K562 (cell line): ENCODE measurements around the gene ZNF92. TPM values are rescaled to one million over a fixed set of nuclear protein-coding genes. Genes with fewer than 3 reads are reported as not detected.

ENCODE experiments used
- BRD4 ChIP-seq: fragments of 200-600 bp; sonication (generic); IDR thresholded peaks from 2 replicates; pipeline ENCODE4 v1.6.1; 2017; ENCODE audit warnings: inconsistent platforms
- CHD4 ChIP-seq: fragments of 200-600 bp; sonication (generic); IDR thresholded peaks from 3 replicates; pipeline ENCODE4 v1.6.1; 2012; ENCODE audit warnings: low read depth, mild to moderate bottlenecking, mixed read lengths, low read length, inconsistent platforms; ENCODE audit not compliant: insufficient read depth, insufficient replicate concordance, poor library complexity, severe bottlenecking
- DPF2 ChIP-seq: fragments of 450-650 bp; IDR thresholded peaks from 2 replicates; pipeline ENCODE4 v1.6.1; 2016
- E2F1 ChIP-seq: sonication (generic); formaldehyde crosslinking; IDR thresholded peaks from 2 replicates; pipeline ENCODE4 v1.8.1; 2023; ENCODE audit warnings: mild to moderate bottlenecking, missing genetic modification reagents, moderate library complexity
- GABPB2 ChIP-seq: fragments of 250-450 bp; sonication (Bioruptor Pico); conservative IDR thresholded peaks from 2 replicates; pipeline ENCODE4 v1.5.1; 2021; ENCODE audit warnings: mild to moderate bottlenecking
- KDM5B ChIP-seq: fragments of 200-600 bp; sonication (generic); IDR thresholded peaks from 2 replicates; pipeline ENCODE4 v1.6.1; 2012; ENCODE audit warnings: low read depth, mild to moderate bottlenecking, moderate library complexity, low read length, control low read depth, inconsistent platforms; ENCODE audit not compliant: insufficient replicate concordance
- MAX ChIP-seq: sonication (generic); formaldehyde crosslinking; IDR thresholded peaks from 2 replicates; pipeline ENCODE4 v1.9.0; 2022; ENCODE audit warnings: mild to moderate bottlenecking, missing genetic modification reagents
- MCM3 ChIP-seq: fragments of 450-650 bp; IDR thresholded peaks from 2 replicates; pipeline ENCODE4 v1.6.1; 2016
- MCM7 ChIP-seq, 2 experiments: fragments of 450-650 bp; IDR thresholded peaks; 2 replicates each; pipeline ENCODE4 v1.6.1; 2016 to 2018
- MECOM ChIP-seq: fragments of 250-450 bp; sonication (Bioruptor Pico); IDR thresholded peaks from 2 replicates; pipeline ENCODE4 v1.8.0; 2022; ENCODE audit warnings: inconsistent platforms
- MTA2 ChIP-seq: fragments of 450-650 bp; IDR thresholded peaks from 2 replicates; pipeline ENCODE4 v1.6.1; 2016; ENCODE audit warnings: low read depth
- MXI1 ChIP-seq: IDR thresholded peaks from 2 replicates; pipeline ENCODE4 v1.6.1; 2011; ENCODE audit warnings: low read depth, mild to moderate bottlenecking, improper control_type of control experiment, low read length
- NFXL1 ChIP-seq: fragments of 450-650 bp; formaldehyde crosslinking; IDR thresholded peaks from 2 replicates; pipeline ENCODE4 v1.4.0; 2021; ENCODE audit warnings: mild to moderate bottlenecking
- NR1H2 ChIP-seq: sonication (generic); formaldehyde crosslinking; IDR thresholded peaks from 2 replicates; pipeline ENCODE4 v1.4.0; 2020; ENCODE audit warnings: mild to moderate bottlenecking, missing genetic modification reagents
- PCBP1 ChIP-seq: fragments of 200-400 bp; formaldehyde crosslinking; IDR thresholded peaks from 2 replicates; pipeline ENCODE4 v1.6.1; 2018; ENCODE audit warnings: mild to moderate bottlenecking, low read depth, low read length; ENCODE audit not compliant: poor library complexity, severe bottlenecking
- PHF20 ChIP-seq: fragments of 450-650 bp; IDR thresholded peaks from 2 replicates; pipeline ENCODE4 v1.6.1; 2018; ENCODE audit not compliant: partially characterized antibody
- PTRF ChIP-seq: fragments of 450-650 bp; IDR thresholded peaks from 2 replicates; pipeline ENCODE4 v1.6.1; 2016; ENCODE audit warnings: mild to moderate bottlenecking, missing genetic modification characterization, missing compliant biosample characterization
- RBM14 ChIP-seq: fragments of 200-400 bp; formaldehyde crosslinking; IDR thresholded peaks from 2 replicates; pipeline ENCODE4 v1.6.1; 2018; ENCODE audit warnings: low read depth, mild to moderate bottlenecking, low read length, moderate library complexity, borderline replicate concordance; ENCODE audit not compliant: insufficient read depth
- RHOXF2B ChIP-seq: fragments of 250-450 bp; sonication (Bioruptor Pico); conservative IDR thresholded peaks from 2 replicates; pipeline ENCODE4 v1.5.1; 2021
- SMAD3 ChIP-seq: fragments of 450-650 bp; formaldehyde crosslinking; conservative IDR thresholded peaks from 2 replicates; pipeline ENCODE4 v1.4.0; 2020; ENCODE audit warnings: mild to moderate bottlenecking
- TBL1XR1 ChIP-seq, 2 experiments: IDR thresholded peaks; 2 replicates each; pipeline ENCODE4 v1.6.1; 2012; ENCODE audit warnings: improper control_type of control experiment in 2 of 2, low read length in 2 of 2, mild to moderate bottlenecking in 1 of 2
- TCF7 ChIP-seq: sonication (generic); IDR thresholded peaks from 2 replicates; pipeline ENCODE4 v1.6.1; 2016; ENCODE audit warnings: antibody characterized with exemption, borderline replicate concordance
- VEZF1 ChIP-seq: fragments of 200-800 bp; sonication (Bioruptor generic); IDR thresholded peaks from 2 replicates; pipeline ENCODE4 v1.6.1; 2017; ENCODE audit warnings: missing genetic modification characterization, missing compliant biosample characterization
- WHSC1 ChIP-seq: IDR thresholded peaks from one replicate; pipeline ENCODE4 v1.6.1; 2012; ENCODE audit warnings: low read length, control low read depth, inconsistent platforms
- ZNF217 ChIP-seq: sonication (generic); formaldehyde crosslinking; IDR thresholded peaks from 2 replicates; pipeline ENCODE4 v1.8.0; 2022; ENCODE audit warnings: mild to moderate bottlenecking, missing genetic modification reagents
- ZNF354B ChIP-seq: fragments of 250-450 bp; sonication (Bioruptor Pico); IDR thresholded peaks from 2 replicates; pipeline ENCODE4 v1.4.0; 2020
- ZNF589 ChIP-seq: fragments of 200-800 bp; sonication (Bioruptor generic); IDR thresholded peaks from 2 replicates; pipeline ENCODE4 v1.6.1; 2016; ENCODE audit warnings: low read depth, missing genetic modification characterization, missing compliant biosample characterization
- ZNF668 ChIP-seq: fragments of 250-450 bp; sonication (Bioruptor Pico); IDR thresholded peaks from 2 replicates; pipeline ENCODE4 v1.8.0; 2022; ENCODE audit warnings: mild to moderate bottlenecking, inconsistent platforms
- ZNF695 ChIP-seq: fragments of 450-650 bp; formaldehyde crosslinking; IDR thresholded peaks from 2 replicates; pipeline ENCODE4 v1.4.0; 2020; ENCODE audit warnings: mild to moderate bottlenecking, moderate library complexity
- ZNF79 ChIP-seq: fragments of 250-450 bp; sonication (Bioruptor Pico); IDR thresholded peaks from 2 replicates; pipeline ENCODE4 v1.4.0; 2020; ENCODE audit warnings: low read depth, mild to moderate bottlenecking, moderate library complexity
- polyA plus RNA-seq, 8 experiments: library from polyadenylated mRNA; depleted of rRNA in 4 of 8; stranded (reverse) in 5 of 8; unstranded in 3 of 8; fragments of >200 nt; fragmentation: Nextera tagmentation in 2 of 8; fragmentation: Illumina TruSeq in 1 of 8; extraction: Ambion mirVana in 2 of 8; extraction: Trizol in 1 of 8; gene quantifications; 2 replicates each; pipeline versions ENCODE4 v1.2.1 to v1.2.3, GENCODE V29; 2011 to 2014; ENCODE audit warnings: inconsistent platforms in 1 of 8, missing spikeins in 1 of 8
- total RNA-seq, 7 experiments: library from RNA; depleted of rRNA in 6 of 7; stranded (reverse); fragments of >200 nt in 6 of 7; fragmentation: Illumina TruSeq in 2 of 7; extraction: Trizol in 2 of 7; gene quantifications; 2 replicates each; pipeline versions ENCODE4 v1.2.1 to v1.2.3, GENCODE V29; 2011 to 2021; ENCODE audit warnings: low replicate concordance in 1 of 7

ZNF92 gene
- total and polyA plus RNA-seq, 9 of the 15 experiments (the other 6 are each of a cell fraction or from before 2014, with no cell fraction given) = 8.9 to 29.4 (median 12.5) TPM

GRCh38 chr7:65373608-65374351, at the start of gene ZNF92 (continued):
- TF ChIP-seq VEZF1 (CRISPR knock-in tag) = 0 out of 2 replicates have a peak, but pooled peaks have one; percentile 32
- no peak for TF ChIP-seq DPF2
- TF ChIP-seq MTA2 = no peak
- no peak for TF ChIP-seq NFXL1 (CRISPR knock-in tag)
- no peak for TF ChIP-seq CHD4
- TF ChIP-seq RBM14 = no peak
- 0 out of 2 replicates have a peak, but pooled peaks have one; percentile 72 for TF ChIP-seq NR1H2 (CRISPR knock-in tag)
- peak; percentile 96 for TF ChIP-seq PHF20
- TF ChIP-seq MAX = no peak
- TF ChIP-seq TCF7 = no peak
- no peak for TF ChIP-seq GABPB2 (CRISPR knock-in tag)
- no peak for TF ChIP-seq MCM3
- 0 out of 2 replicates have a peak, but pooled peaks have one; percentile 13 for TF ChIP-seq MXI1
- no peak for TF ChIP-seq RHOXF2B (CRISPR knock-in tag)
- TF ChIP-seq ZNF589 (CRISPR knock-in tag) = no peak
- no peak for TF ChIP-seq ZNF668 (CRISPR knock-in tag)
- peak; percentile 85; the same call in 1 of the 2 replicates for TF ChIP-seq E2F1
- TF ChIP-seq MCM7 (IDR thresholded peaks at IDR 0.05) = no peak
- no peak for TF ChIP-seq WHSC1
- no peak for TF ChIP-seq PTRF (tag)
- peak; percentile 68; the same call in 1 of the 2 replicates for TF ChIP-seq BRD4
- no peak for TF ChIP-seq TBL1XR1 (IDR thresholded peaks at IDR 0.05; ENCODE audit: low read length in 2 of 2)
- TF ChIP-seq ZNF79 (CRISPR knock-in tag) = no peak
- TF ChIP-seq KDM5B = peak; percentile 98
- TF ChIP-seq PCBP1 = no peak
- no peak for TF ChIP-seq ZNF695 (CRISPR knock-in tag)
- TF ChIP-seq ZNF354B (CRISPR knock-in tag) = no peak
- no peak for TF ChIP-seq SMAD3 (CRISPR knock-in tag)
- TF ChIP-seq MECOM (CRISPR knock-in tag) = no peak
- TF ChIP-seq ZNF217 (CRISPR knock-in tag) = no peak
